ENCODE measurements around the gene PRKCA. TPM values are rescaled to one million over a fixed set of nuclear protein-coding genes. Genes with fewer than 3 reads are reported as not detected.

PRKCA gene
- total RNA-seq, 1 donor from 2014 or later: 6.7 TPM

DNA sequence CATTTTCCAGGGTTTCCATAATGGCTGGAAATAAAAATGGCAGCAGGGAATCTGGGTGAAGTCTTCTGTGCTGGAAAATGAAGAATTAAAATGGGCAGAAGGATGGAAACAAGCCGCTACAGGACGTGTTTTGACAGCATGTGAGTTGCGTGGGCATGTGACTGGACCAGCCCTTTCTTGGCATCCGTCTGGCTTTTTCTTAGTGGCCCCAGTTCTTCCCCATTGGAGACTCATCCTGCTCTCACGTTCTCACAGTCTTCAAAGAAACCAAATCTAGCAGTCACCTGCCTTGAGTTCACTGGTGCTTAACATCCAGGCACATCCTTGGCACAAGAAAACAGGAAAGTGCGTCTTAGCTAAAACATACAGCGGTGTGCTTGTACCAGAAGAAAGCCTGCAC, 352.4 kb downstream of the PRKCA start:
- H3K4me3 ChIP-seq (ENCODE audit: low read depth, low read length): no peak overlapping the region
- TF ChIP-seq, protein P1, sequence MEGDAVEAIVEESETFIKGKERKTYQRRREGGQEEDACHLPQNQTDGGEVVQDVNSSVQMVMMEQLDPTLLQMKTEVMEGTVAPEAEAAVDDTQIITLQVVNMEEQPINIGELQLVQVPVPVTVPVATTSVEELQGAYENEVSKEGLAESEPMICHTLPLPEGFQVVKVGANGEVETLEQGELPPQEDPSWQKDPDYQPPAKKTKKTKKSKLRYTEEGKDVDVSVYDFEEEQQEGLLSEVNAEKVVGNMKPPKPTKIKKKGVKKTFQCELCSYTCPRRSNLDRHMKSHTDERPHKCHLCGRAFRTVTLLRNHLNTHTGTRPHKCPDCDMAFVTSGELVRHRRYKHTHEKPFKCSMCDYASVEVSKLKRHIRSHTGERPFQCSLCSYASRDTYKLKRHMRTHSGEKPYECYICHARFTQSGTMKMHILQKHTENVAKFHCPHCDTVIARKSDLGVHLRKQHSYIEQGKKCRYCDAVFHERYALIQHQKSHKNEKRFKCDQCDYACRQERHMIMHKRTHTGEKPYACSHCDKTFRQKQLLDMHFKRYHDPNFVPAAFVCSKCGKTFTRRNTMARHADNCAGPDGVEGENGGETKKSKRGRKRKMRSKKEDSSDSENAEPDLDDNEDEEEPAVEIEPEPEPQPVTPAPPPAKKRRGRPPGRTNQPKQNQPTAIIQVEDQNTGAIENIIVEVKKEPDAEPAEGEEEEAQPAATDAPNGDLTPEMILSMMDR (conservative IDR thresholded peaks at IDR 0.05; ENCODE audit: low read depth, low read length): no peak
- DNase-seq (ENCODE audit: low read depth): no peak

DNA sequence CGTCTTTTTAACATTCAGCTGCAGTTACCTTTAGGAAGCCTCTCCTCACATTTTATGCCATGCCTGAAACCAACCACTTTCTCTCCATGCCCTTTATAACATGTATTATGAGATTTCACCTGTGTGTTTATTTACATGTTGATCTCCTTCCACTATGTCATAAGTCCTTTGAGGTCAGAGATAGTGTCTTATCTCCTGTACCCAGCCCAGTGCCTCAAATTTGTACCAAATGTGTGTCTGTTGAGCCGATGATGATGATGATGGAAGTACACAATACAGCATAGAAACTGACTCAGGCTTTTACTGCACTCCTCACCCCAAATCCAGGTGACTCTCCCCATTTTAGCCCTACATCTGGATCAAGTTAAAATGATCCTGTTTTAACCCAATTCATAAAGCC, 353.0 kb downstream of the PRKCA start:
- DNase-seq (ENCODE audit: low read depth): no peak
- TF ChIP-seq, protein P1 (conservative IDR thresholded peaks at IDR 0.05; ENCODE audit: low read depth, low read length): no peak
- no peak overlapping the region for H3K4me3 ChIP-seq (ENCODE audit: low read depth, low read length)

GRCh38 chr17:66655861-66656260, 353.4 kb downstream of the PRKCA start:
- no peak overlapping the region for H3K4me3 ChIP-seq (ENCODE audit: low read depth, low read length)
- TF ChIP-seq, protein P1 (conservative IDR thresholded peaks at IDR 0.05; ENCODE audit: low read depth, low read length): no peak
- no peak for DNase-seq (ENCODE audit: low read depth)

GRCh38 chr17:66661411-66662256, 359.2 kb downstream of the PRKCA start:
- TF ChIP-seq, protein P1 (conservative IDR thresholded peaks at IDR 0.05; ENCODE audit: low read depth, low read length): no peak
- no peak for DNase-seq (ENCODE audit: low read depth)
- H3K4me3 ChIP-seq (ENCODE audit: low read depth, low read length): no peak overlapping the region

- no peak overlapping the region for H3K4me3 ChIP-seq (ENCODE audit: low read depth, low read length)
- TF ChIP-seq, protein P1 (conservative IDR thresholded peaks at IDR 0.05; ENCODE audit: low read depth, low read length): no peak
Observed at GRCh38 chr17:66662496-66662895, 360.1 kb downstream of the PRKCA start.

GRCh38 chr17:66663041-66663606, 360.7 kb downstream of the PRKCA start:
- TF ChIP-seq, protein P1 (conservative IDR thresholded peaks at IDR 0.05; ENCODE audit: low read depth, low read length): no peak
- H3K4me3 ChIP-seq (ENCODE audit: low read depth, low read length): no peak overlapping the region
- no peak for DNase-seq (ENCODE audit: low read depth)

More at GRCh38 chr17:66662496-66662895, 360.1 kb downstream of the PRKCA start:
- no peak for DNase-seq (ENCODE audit: low read depth)
